Measurements from ENCODE around the gene TRIM44.
"Not testable (repeated sequence)": the region's sequence is repeated elsewhere in the genome, so short reads cannot be mapped to it uniquely, and the experiment has no call there.

TRIM44 gene

GRCh38 chr11:35838697-35839367 is 176.3 kb downstream of the TRIM44 start:
- not testable (repeated sequence) for H3K18ac ChIP-seq (ENCODE audit: low read length); H3K14ac ChIP-seq (ENCODE audit: low read length); H3K9me3 ChIP-seq (ENCODE audit: insufficient read depth, low read depth, low read length); H2BK5ac ChIP-seq (ENCODE audit: low read depth, low read length, poor library complexity); H3K4me3 ChIP-seq (ENCODE audit: low read depth, low read length); H2AFZ ChIP-seq (ENCODE audit: insufficient read depth, low read length, poor library complexity); H4K12ac ChIP-seq (ENCODE audit: low read depth, low read length); H3K27me3 ChIP-seq (ENCODE audit: insufficient read depth, low read length); H3K4me1 ChIP-seq (ENCODE audit: control insufficient read depth in 1 of 2, insufficient read depth in 2 of 2, low read length in 2 of 2); H3K4me2 ChIP-seq (ENCODE audit: low read length); H3K23ac ChIP-seq (ENCODE audit: low read length); H3K27ac ChIP-seq (ENCODE audit: low read depth, low read length); H4K91ac ChIP-seq (ENCODE audit: low read depth, low read length); H4K8ac ChIP-seq (ENCODE audit: low read depth, low read length); H2AK5ac ChIP-seq (ENCODE audit: low read length); H3K79me2 ChIP-seq (ENCODE audit: control insufficient read depth, insufficient read depth, low read length, poor library complexity); H3K4ac ChIP-seq (ENCODE audit: low read depth, low read length); H2BK120ac ChIP-seq (ENCODE audit: insufficient read depth, low read length, poor library complexity); H3K79me1 ChIP-seq (ENCODE audit: low read length); H3K9ac ChIP-seq (ENCODE audit: low read length); H2BK12ac ChIP-seq (ENCODE audit: low read length); H3K36me3 ChIP-seq (ENCODE audit: control insufficient read depth in 1 of 2, insufficient read depth in 2 of 2, low read length in 2 of 2)
- DNase-seq, result peak; percentile 70 to 80
- WGBS (ENCODE audit: extremely low coverage, insufficient coverage, insufficient read length), result no CpG with 5 or more reads among the region's 10 CpGs

GRCh38 chr11:35839368-35840161 is 177.0 kb downstream of the TRIM44 start:
- Histone ChIP-seq H3K79me2 (ENCODE audit: control insufficient read depth, insufficient read depth, low read length, poor library complexity) (no peaks in the 10 kb centered on the region), H2BK5ac (ENCODE audit: low read depth, low read length, poor library complexity) (no peak overlapping the region), H2BK120ac (ENCODE audit: insufficient read depth, low read length, poor library complexity) (no peak overlapping the region), H3K36me3 (ENCODE audit: control insufficient read depth in 1 of 2, insufficient read depth in 2 of 2, low read length in 2 of 2) (no peaks in the 10 kb centered on the region), H3K4me3 (ENCODE audit: low read depth, low read length) (no peak overlapping the region), H3K79me1 (ENCODE audit: low read length) (no peaks in the 10 kb centered on the region), H3K27me3 (ENCODE audit: insufficient read depth, low read length) (no peaks in the 10 kb centered on the region), H3K9ac (ENCODE audit: low read length) (no peak overlapping the region), H2BK12ac (ENCODE audit: low read length) (no peak overlapping the region), H3K4me1 (ENCODE audit: control insufficient read depth in 1 of 2, insufficient read depth in 2 of 2, low read length in 2 of 2) (peaks cover 0 to 2% of the 10 kb centered on the region in 2 experiments), H3K4ac (ENCODE audit: low read depth, low read length) (no peak overlapping the region), H3K14ac (ENCODE audit: low read length) (no peak overlapping the region), H3K9me3 (ENCODE audit: insufficient read depth, low read depth, low read length) (no peaks in the 10 kb centered on the region), H3K18ac (ENCODE audit: low read length) (no peak overlapping the region), H3K4me2 (ENCODE audit: low read length) (no peak overlapping the region), H4K91ac (ENCODE audit: low read depth, low read length) (no peak overlapping the region), H2AFZ (ENCODE audit: insufficient read depth, low read length, poor library complexity) (no peak overlapping the region), H4K12ac (ENCODE audit: low read depth, low read length) (no peak overlapping the region), H3K27ac (ENCODE audit: low read depth, low read length) (no peak overlapping the region), H3K23ac (ENCODE audit: low read length) (no peak overlapping the region), H2AK5ac (ENCODE audit: low read length) (no peak overlapping the region), H4K8ac (ENCODE audit: low read depth, low read length) (no peak overlapping the region)
- no CpG with 5 or more reads among the region's 4 CpGs for WGBS (ENCODE audit: extremely low coverage, insufficient coverage, insufficient read length)
- peak in 1 of 2 donors; percentile 23 for DNase-seq

- Histone ChIP-seq H3K9ac (ENCODE audit: low read length) (no peak overlapping the region), H3K18ac (ENCODE audit: low read length) (no peak overlapping the region), H3K4me3 (ENCODE audit: low read depth, low read length) (no peak overlapping the region), H3K36me3 (ENCODE audit: control insufficient read depth in 1 of 2, insufficient read depth in 2 of 2, low read length in 2 of 2) (no peaks in the 10 kb centered on the region), H2BK5ac (ENCODE audit: low read depth, low read length, poor library complexity) (no peak overlapping the region), H2AFZ (ENCODE audit: insufficient read depth, low read length, poor library complexity) (no peak overlapping the region), H3K4me1 (ENCODE audit: control insufficient read depth in 1 of 2, insufficient read depth in 2 of 2, low read length in 2 of 2) (peaks cover 0 to 2% of the 10 kb centered on the region in 2 experiments), H3K23ac (ENCODE audit: low read length) (no peak overlapping the region), H3K79me1 (ENCODE audit: low read length) (no peaks in the 10 kb centered on the region), H2BK120ac (ENCODE audit: insufficient read depth, low read length, poor library complexity) (no peak overlapping the region), H3K79me2 (ENCODE audit: control insufficient read depth, insufficient read depth, low read length, poor library complexity) (no peaks in the 10 kb centered on the region), H3K4me2 (ENCODE audit: low read length) (no peak overlapping the region), H3K4ac (ENCODE audit: low read depth, low read length) (no peak overlapping the region), H2BK12ac (ENCODE audit: low read length) (no peak overlapping the region), H4K8ac (ENCODE audit: low read depth, low read length) (no peak overlapping the region), H4K12ac (ENCODE audit: low read depth, low read length) (no peak overlapping the region), H3K27ac (ENCODE audit: low read depth, low read length) (no peak overlapping the region), H2AK5ac (ENCODE audit: low read length) (no peak overlapping the region), H4K91ac (ENCODE audit: low read depth, low read length) (no peak overlapping the region), H3K27me3 (ENCODE audit: insufficient read depth, low read length) (no peaks in the 10 kb centered on the region), H3K14ac (ENCODE audit: low read length) (no peak overlapping the region), H3K9me3 (ENCODE audit: insufficient read depth, low read depth, low read length) (no peaks in the 10 kb centered on the region)
- no peak for DNase-seq
- WGBS (ENCODE audit: extremely low coverage, insufficient coverage, insufficient read length), result no CpG with 5 or more reads among the region's 3 CpGs
These were observed 179.2 kb downstream of the TRIM44 start for GRCh38 chr11:35841733-35842132.

- Histone ChIP-seq H2BK120ac (ENCODE audit: insufficient read depth, low read length, poor library complexity) (no peak overlapping the region), H3K79me2 (ENCODE audit: control insufficient read depth, insufficient read depth, low read length, poor library complexity) (no peaks in the 10 kb centered on the region), H3K4me3 (ENCODE audit: low read depth, low read length) (no peak overlapping the region), H3K4me2 (ENCODE audit: low read length) (no peak overlapping the region), H3K9ac (ENCODE audit: low read length) (no peak overlapping the region), H3K18ac (ENCODE audit: low read length) (no peak overlapping the region), H3K23ac (ENCODE audit: low read length) (no peak overlapping the region), H3K4ac (ENCODE audit: low read depth, low read length) (no peak overlapping the region), H3K27ac (ENCODE audit: low read depth, low read length) (no peak overlapping the region), H2AK5ac (ENCODE audit: low read length) (no peak overlapping the region), H3K9me3 (ENCODE audit: insufficient read depth, low read depth, low read length) (no peaks in the 10 kb centered on the region), H3K14ac (ENCODE audit: low read length) (no peak overlapping the region), H4K91ac (ENCODE audit: low read depth, low read length) (no peak overlapping the region), H2BK12ac (ENCODE audit: low read length) (no peak overlapping the region), H4K12ac (ENCODE audit: low read depth, low read length) (no peak overlapping the region), H3K4me1 (ENCODE audit: control insufficient read depth in 1 of 2, insufficient read depth in 2 of 2, low read length in 2 of 2) (no peaks in the 10 kb centered on the region), H3K79me1 (ENCODE audit: low read length) (no peaks in the 10 kb centered on the region), H3K27me3 (ENCODE audit: insufficient read depth, low read length) (no peaks in the 10 kb centered on the region), H3K36me3 (ENCODE audit: control insufficient read depth in 1 of 2, insufficient read depth in 2 of 2, low read length in 2 of 2) (no peaks in the 10 kb centered on the region), H2AFZ (ENCODE audit: insufficient read depth, low read length, poor library complexity) (no peak overlapping the region), H4K8ac (ENCODE audit: low read depth, low read length) (no peak overlapping the region), H2BK5ac (ENCODE audit: low read depth, low read length, poor library complexity) (no peak overlapping the region)
- WGBS (ENCODE audit: extremely low coverage, insufficient coverage, insufficient read length), result no CpG with 5 or more reads among the region's 1 CpG
- DNase-seq, result no peak
These were observed 180.4 kb downstream of the TRIM44 start for GRCh38 chr11:35842958-35843357.
